ENCODE results near the gene LAX1.
"Not testable (repeated sequence)": the region's sequence is repeated elsewhere in the genome, so short reads cannot be mapped to it uniquely, and the experiment has no call there.

The LAX1 gene

GRCh38 chr1:203765029-203765837 lies at the start of gene LAX1:
TSS of gene LAX1 (plus strand) at chr1:203765183. CDS start at chr1:203765566, 383 bp downstream.
- DNase-seq = peak; percentile 58 to 73

- no peak for DNase-seq
These were observed 47.9 kb upstream of the LAX1 start for GRCh38 chr1:203717120-203717519.

GRCh38 chr1:203720242-203720641 lies 44.7 kb upstream of the LAX1 start:
- DNase-seq = no peak

- peak; percentile 23 to 40 for DNase-seq
These were observed 42.1 kb upstream of the LAX1 start for GRCh38 chr1:203722909-203723308.

GRCh38 chr1:203726417-203726867 lies 38.5 kb upstream of the LAX1 start:
- DNase-seq = no peak

- DNase-seq = no peak
These were observed 31.7 kb upstream of the LAX1 start for GRCh38 chr1:203733009-203733863.

GRCh38 chr1:203742436-203742835 lies 22.5 kb upstream of the LAX1 start:
- no peak for DNase-seq

- no peak for DNase-seq
These were observed 21.9 kb upstream of the LAX1 start for GRCh38 chr1:203743091-203743571.

- DNase-seq = no peak
These were observed 20.7 kb upstream of the LAX1 start for GRCh38 chr1:203744075-203744972.

- no peak for DNase-seq
These were observed 18.7 kb upstream of the LAX1 start for GRCh38 chr1:203746281-203746680.

- DNase-seq = no peak
These were observed 13.9 kb upstream of the LAX1 start for GRCh38 chr1:203751051-203751450.

- DNase-seq = not testable (repeated sequence)
These were observed 13.2 kb upstream of the LAX1 start for GRCh38 chr1:203751618-203752361.

GRCh38 chr1:203754455-203754864 lies 10.5 kb upstream of the LAX1 start:
- DNase-seq = no peak

GRCh38 chr1:203756036-203756435 lies 8.9 kb upstream of the LAX1 start:
- DNase-seq = no peak

- DNase-seq = not testable (repeated sequence)
These were observed 6.2 kb upstream of the LAX1 start for GRCh38 chr1:203758749-203759148.

- no peak for DNase-seq
These were observed 4.5 kb upstream of the LAX1 start for GRCh38 chr1:203760506-203760905.

GRCh38 chr1:203761958-203762357 lies 3.0 kb upstream of the LAX1 start:
- not testable (repeated sequence) for DNase-seq

- DNase-seq = no peak
These were observed 1.5 kb upstream of the LAX1 start for GRCh38 chr1:203763505-203763904.

GRCh38 chr1:203764105-203765028 lies 616 bp upstream of the LAX1 start:
- no peak for DNase-seq

- DNase-seq = no peak
These were observed 3.3 kb downstream of the LAX1 start for GRCh38 chr1:203768256-203768655.

Data from AML-193 (cell line).